Measurements from ENCODE around the gene SLMAP.

The SLMAP gene

GRCh38 chr3:57755368-57755675, 787 bp upstream of the SLMAP start:
- DNase-seq: no peak

- peak; percentile 7 for DNase-seq
Measured at GRCh38 chr3:57756528-57757401, 656 bp downstream of the SLMAP start.

- DNase-seq: peak; percentile 9
Measured at GRCh38 chr3:57757642-57758297, 1.7 kb downstream of the SLMAP start.

GRCh38 chr3:57758686-57759085, 2.6 kb downstream of the SLMAP start:
- DNase-seq: no peak

GRCh38 chr3:57764794-57765193, 8.7 kb downstream of the SLMAP start:
- no peak for DNase-seq

- DNase-seq: no peak
Measured at GRCh38 chr3:57768595-57768994, 12.5 kb downstream of the SLMAP start.

GRCh38 chr3:57770009-57770827, 14.1 kb downstream of the SLMAP start:
- no peak for DNase-seq

- DNase-seq: no peak
Measured at GRCh38 chr3:57772251-57772650, 16.1 kb downstream of the SLMAP start.

GRCh38 chr3:57777774-57778173, 21.7 kb downstream of the SLMAP start:
- no peak for DNase-seq

GRCh38 chr3:57778494-57778893, 22.4 kb downstream of the SLMAP start:
- no peak for DNase-seq

- DNase-seq: no peak
Measured at GRCh38 chr3:57779666-57780065, 23.6 kb downstream of the SLMAP start.

- no peak for DNase-seq
Measured at GRCh38 chr3:57783186-57784088, 27.3 kb downstream of the SLMAP start.

GRCh38 chr3:57784089-57784735, 28.1 kb downstream of the SLMAP start:
- DNase-seq: no peak

- no peak for DNase-seq
Measured at GRCh38 chr3:57785446-57785845, 29.3 kb downstream of the SLMAP start.

GRCh38 chr3:57787867-57788623, 31.9 kb downstream of the SLMAP start:
- DNase-seq: no peak

GRCh38 chr3:57788624-57789018, 32.5 kb downstream of the SLMAP start:
- DNase-seq: no peak

GRCh38 chr3:57791245-57791644, 35.1 kb downstream of the SLMAP start:
- no peak for DNase-seq

- no peak for DNase-seq
Measured at GRCh38 chr3:57792198-57792597, 36.1 kb downstream of the SLMAP start.

GRCh38 chr3:57793737-57794187, 37.7 kb downstream of the SLMAP start:
- no peak for DNase-seq

GRCh38 chr3:57794501-57794900, 38.4 kb downstream of the SLMAP start:
- DNase-seq: no peak

GRCh38 chr3:57794951-57795350, 38.8 kb downstream of the SLMAP start:
- DNase-seq: no peak

Data from NCI-H526 treated with DMSO at 0.1 percent for 48 hours (cell line).